GM12892 (cell line): Measurements from ENCODE around the gene SAYSD1. TPM values are rescaled to one million over a fixed set of nuclear protein-coding genes. Genes with fewer than 3 reads are reported as not detected.

Experiments used
- DNase-seq: peaks from one replicate; pipeline ENCODE4 v3.0.0; 2011; ENCODE audit not compliant: insufficient read length
- FAIRE-seq: peaks from 2 replicates; lab custom pipeline; 2011; peaks lifted over from hg19 to GRCh38; lab: Jason Lieb, UNC
- POLR2A ChIP-seq: IDR thresholded peaks from 2 replicates; pipeline ENCODE4 v1.6.1; 2011; ENCODE audit warnings: low read depth, low read length, control low read depth
- POLR2AphosphoS5 ChIP-seq: IDR thresholded peaks from 2 replicates; pipeline ENCODE4 v1.6.1; 2011; ENCODE audit warnings: low read depth, low read length, control low read depth
- TAF1 ChIP-seq: IDR thresholded peaks from 2 replicates; pipeline ENCODE4 v1.6.1; 2011; ENCODE audit warnings: low read depth, mild to moderate bottlenecking, control low read depth, low read length, borderline replicate concordance
- polyA plus RNA-seq: library from polyadenylated mRNA; unstranded; fragments of >200 nt; gene quantifications from one replicate; pipeline ENCODE4 v1.2.1, GENCODE V29; 2012; ENCODE audit warnings: missing spikeins, inconsistent platforms; ENCODE audit not compliant: missing spikeins

SAYSD1 gene, protein sequence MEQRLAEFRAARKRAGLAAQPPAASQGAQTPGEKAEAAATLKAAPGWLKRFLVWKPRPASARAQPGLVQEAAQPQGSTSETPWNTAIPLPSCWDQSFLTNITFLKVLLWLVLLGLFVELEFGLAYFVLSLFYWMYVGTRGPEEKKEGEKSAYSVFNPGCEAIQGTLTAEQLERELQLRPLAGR
- polyA plus RNA-seq: 4.1 TPM

DNA sequence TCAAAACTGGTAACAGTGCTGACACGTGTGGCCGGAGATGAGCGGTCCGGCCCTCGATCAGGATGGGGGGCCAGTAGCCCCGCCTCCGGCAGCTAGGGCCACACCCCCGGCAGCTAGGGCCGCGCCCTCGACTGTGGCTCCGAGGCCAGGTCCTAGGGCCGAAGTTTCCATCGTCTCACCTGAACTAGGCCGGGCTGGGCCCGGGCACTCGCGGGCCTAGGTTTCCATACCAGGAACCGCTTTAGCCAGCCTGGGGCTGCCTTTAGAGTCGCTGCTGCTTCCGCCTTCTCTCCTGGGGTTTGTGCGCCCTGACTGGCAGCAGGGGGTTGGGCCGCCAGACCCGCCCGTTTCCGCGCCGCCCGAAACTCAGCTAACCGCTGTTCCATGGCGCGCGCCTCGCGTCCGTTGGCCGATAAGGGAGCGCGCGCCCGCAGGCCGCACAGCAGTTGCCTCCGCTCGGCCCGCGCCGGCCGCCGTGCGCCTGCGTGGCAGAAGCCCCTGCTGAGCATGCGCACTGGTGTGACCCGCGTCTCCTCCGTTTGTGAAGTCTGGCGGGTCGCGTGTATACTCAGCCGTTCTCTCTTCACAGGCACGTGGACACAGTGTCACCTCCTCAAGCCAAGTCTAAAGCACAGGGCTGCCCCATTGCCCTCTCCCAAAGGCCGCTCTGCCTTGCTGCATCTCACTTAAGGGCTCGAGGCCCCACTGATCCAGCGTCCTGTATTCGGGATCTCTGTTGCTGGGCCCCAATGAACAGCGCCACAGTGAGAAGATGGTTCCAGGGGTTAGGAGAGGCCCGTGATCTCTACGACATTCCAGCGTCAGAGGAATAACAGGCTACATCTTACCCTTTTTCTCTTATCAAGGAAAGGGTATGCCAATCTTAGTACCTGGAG, at the start of gene SAYSD1:
Gene SAYSD1 (minus strand): TSS at position 483 of the 896 bp plus-strand sequence. CDS start 97 bp downstream, at position 386.
- DNase-seq (peak; percentile 79), FAIRE-seq (peak; percentile 95)
- TF ChIP-seq POLR2A (peak; percentile 77), POLR2AphosphoS5 (peak; percentile 49; the same call in 1 of the 2 replicates), TAF1 (peak; percentile 35; the same call in 1 of the 2 replicates)

DNA sequence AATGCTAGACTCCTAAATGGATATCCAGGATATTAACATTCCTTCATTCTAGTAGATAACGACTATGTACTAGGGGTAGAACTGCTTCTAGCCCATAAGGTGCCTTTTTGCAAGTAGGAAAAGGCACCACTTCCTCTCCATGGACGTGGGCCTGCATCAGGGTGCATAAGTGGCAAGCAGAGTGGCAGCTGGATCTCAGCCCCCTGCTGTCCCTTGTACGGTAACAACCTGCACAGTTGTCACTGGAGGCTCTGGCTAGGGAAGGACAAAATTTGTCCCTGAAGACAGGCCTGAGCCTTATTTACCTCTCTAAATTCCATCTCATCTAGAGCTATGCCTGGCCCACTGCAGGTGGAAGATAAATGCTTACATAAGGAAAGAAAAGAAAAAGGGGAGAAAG, 42.5 kb upstream of the SAYSD1 start:
- TF ChIP-seq TAF1: no peak
- no peak for TF ChIP-seq POLR2A
- no peak for TF ChIP-seq POLR2AphosphoS5
- no peak for DNase-seq
- no peak for FAIRE-seq

DNA sequence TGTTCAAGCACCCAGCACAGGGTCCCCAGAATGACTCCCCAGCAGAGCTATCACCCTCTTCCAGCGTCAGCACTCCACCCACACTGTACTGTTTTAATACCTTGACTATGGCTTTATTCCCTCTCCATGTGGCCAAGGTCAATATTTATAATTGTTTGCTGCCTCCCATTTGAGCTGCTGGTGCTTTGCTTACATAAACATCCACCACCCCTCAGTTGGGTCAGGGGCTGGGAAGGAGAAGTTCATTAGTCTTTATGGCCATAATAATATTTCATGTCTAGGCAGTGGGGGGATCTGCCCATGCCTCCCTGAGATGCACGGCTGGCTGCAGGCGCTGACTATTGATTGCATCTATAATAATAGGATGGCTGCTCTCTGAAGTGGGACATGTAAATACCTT, 41.8 kb upstream of the SAYSD1 start:
- FAIRE-seq (no peak), DNase-seq (no peak)
- TF ChIP-seq POLR2AphosphoS5: no peak
- TF ChIP-seq TAF1: no peak
- no peak for TF ChIP-seq POLR2A

DNA sequence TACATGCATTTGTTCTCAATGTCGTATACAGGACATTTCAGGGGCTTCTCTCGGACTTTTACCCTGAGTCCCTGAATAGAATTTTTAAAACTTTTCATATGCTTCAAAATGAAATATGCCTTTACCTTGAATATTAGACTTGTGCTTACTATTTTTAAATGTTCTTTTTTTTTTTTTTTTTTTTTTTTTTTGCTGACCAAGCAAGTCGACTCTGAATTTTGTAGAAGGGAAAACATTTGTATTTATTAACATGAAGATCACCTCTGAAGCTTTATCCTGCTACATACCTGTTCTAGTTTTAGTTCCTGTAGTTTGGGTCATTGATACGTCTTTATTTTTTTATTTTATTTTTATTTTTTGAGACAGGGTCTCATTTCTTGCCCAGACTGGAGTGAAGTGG, 39.7 kb upstream of the SAYSD1 start:
- no peak for DNase-seq
- TF ChIP-seq TAF1: no peak
- TF ChIP-seq POLR2AphosphoS5: no peak
- no peak for TF ChIP-seq POLR2A
- FAIRE-seq: no peak

DNA sequence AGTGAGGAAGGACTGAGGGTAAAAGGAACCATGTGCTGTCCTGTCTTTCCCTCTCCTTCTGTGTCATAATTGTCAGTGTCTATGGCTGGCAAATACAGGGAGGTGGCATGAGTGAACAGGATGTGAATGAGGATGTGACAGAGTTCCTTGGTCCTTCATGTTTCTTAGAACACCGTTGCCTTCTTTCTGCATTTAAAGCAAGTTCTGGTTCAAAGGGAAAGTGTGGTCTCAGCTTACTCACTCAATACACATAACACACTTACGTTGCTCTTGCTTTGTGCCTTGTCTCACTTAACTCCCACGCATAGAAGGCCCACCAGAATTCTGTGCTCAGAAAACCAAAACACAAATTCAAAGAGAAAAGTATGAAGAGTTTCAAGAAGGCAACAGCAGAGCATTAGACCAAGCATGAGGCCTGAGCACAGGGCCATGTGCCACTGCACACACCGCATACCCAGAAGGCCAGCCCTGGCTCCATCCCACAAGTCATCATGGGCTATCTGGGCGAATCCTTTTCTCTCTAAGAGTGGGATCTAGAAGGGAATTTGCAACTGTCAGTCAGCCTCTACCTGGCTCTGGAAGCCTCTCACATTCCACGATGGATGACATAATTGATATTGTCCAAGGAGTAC, 38.9 kb upstream of the SAYSD1 start:
- no peak for DNase-seq
- TF ChIP-seq POLR2A: no peak
- TF ChIP-seq POLR2AphosphoS5: no peak
- no peak for TF ChIP-seq TAF1
- FAIRE-seq: no peak

DNA sequence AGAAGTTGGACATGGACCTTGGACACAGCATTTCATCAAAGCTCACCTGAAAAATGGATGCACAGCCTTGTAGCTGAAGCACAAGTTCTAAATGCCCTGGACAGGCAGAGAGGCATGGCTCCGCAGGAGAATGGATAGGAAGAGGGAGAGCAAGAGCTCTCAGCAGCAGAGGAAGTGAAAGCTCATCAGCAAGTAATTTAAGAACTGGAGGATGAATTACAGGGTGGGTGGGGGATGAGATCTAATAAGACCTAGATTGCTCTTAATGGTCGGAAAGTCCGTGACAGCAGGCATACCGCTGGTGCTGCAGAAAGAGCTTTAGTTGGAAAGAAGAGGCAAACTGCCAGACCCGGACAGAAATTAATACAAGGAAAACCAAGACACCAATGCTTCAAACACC, 37.3 kb upstream of the SAYSD1 start:
- FAIRE-seq (no peak), DNase-seq (no peak)
- TF ChIP-seq POLR2A (no peak), TAF1 (no peak), POLR2AphosphoS5 (no peak)

DNA sequence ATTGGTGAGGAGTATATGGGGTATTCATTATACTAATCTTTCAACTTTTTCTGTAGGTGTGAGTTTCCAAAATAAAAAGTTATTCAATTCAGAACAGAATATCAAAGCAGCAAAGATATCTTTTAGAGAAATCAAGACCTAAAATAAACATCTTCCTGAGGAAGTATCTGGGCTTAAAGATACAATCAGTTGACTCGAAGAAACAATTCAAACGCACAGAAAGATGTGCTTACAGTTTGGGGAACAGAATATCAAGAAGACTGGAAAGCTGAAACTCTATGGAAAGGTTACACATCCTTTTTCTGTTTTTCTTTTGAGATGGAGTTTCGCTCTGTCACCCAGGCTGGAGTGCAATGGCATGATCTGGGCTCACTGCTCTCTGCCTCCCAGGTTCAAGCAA, 36.2 kb upstream of the SAYSD1 start:
- no peak for TF ChIP-seq POLR2A
- TF ChIP-seq POLR2AphosphoS5: no peak
- no peak for TF ChIP-seq TAF1
- DNase-seq (no peak), FAIRE-seq (no peak)

DNA sequence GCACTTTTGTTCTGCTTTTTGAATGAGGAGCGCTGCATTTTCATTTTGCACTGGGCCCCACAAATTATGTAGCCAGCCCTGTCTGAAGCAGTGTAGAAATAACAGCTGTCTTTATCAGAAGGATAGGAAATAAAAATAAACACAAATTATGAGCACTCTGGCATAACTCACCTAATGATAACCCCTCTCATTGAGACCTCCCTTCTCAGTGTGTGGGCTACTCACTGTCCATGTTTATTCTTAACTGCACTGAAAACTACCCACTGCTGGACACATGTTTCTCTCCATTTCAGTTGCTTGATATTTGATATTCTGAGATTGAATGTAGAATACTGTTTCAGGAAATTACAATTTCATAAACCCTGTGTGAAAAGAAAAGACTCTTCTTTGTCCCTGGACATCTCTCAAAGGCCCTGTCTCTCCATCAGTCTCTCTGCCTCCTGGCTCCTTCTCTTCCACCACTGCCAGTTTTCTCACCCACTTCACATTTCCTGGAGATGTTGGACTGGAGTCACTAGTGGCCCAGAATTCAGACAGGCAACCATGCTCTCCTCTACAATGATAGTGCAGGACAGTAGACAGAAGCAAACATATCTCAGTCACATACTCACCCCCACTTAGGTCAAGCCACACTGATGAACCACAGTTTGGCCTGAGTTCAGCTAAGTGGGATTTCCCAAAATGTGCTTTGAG, 29.6 kb upstream of the SAYSD1 start:
- TF ChIP-seq POLR2A (no peak), TAF1 (no peak), POLR2AphosphoS5 (no peak)
- FAIRE-seq: no peak

DNA sequence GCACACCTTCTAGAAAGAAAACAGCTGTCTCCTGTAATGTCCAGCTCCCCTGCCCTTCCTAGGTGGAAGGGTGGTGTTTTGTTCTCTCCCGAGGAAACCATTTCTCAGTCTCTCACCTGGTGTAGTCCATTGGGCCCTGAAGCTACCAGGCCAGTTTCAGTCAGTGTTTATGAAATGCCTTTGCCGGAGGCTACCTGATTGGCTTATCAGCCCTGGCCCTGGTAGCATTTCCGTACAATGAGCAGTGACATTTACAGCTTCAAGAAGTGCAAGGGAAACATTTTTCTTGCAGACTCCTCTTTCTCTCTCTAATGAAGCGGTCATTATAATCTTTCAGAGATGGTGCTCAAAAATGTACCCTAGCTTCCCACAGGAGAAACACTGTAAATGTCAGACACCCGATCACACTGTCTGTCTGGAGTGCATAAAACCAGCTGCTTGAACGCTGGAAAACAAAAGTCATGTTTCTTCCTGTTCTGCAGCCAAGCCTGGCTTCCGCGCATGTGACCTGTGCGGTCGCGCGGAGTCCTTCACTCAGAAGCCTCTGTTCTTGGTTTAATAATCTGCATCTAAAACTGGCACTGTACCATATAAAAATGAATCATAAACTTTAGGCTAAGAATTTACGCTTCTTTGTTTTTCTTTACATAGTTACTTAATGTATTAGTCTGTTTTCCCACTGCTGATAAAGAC, 28.4 kb upstream of the SAYSD1 start:
- no peak for TF ChIP-seq TAF1
- TF ChIP-seq POLR2A: no peak
- TF ChIP-seq POLR2AphosphoS5: no peak
- no peak for DNase-seq
- FAIRE-seq: no peak

More for the DNA sequence above, 29.6 kb upstream of the SAYSD1 start:
- no peak for DNase-seq

DNA sequence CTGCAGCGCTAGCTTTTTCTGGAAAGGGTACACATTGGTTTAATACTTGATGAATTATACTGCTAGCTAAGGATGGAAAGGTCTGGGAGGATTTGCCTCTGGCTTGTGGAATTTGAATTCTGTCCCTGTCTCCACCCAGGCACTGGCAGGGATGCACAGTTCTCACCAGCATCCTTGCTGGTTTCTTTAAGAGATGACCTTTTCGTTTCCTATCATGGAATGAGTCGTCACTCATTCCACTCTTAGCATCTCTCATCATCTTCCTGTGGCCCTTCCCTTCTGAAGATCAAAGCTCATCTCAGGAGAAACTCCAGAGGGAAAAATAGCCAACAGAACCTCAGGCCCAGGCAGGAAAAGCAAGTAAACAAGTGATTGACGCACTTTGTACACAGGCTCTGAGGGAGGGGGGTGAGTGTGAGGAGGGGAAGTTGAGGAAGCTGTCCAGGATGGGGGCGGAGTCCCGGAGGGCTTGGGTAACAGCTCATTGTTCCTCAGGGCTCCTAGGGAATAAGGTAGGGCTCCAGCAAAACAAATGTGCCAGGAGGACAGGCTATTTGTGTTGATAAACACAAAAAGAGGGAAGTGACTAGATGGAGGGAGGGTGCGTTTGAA, 25.7 kb upstream of the SAYSD1 start:
- TF ChIP-seq TAF1 (no peak), POLR2A (no peak), POLR2AphosphoS5 (no peak)
- FAIRE-seq: no peak
- DNase-seq: no peak
